Suppressor macrophage treated with lipopolysaccharide for 4 hours (primary cell): ENCODE results near the gene SULT1C3.

ENCODE experiments used
- DNase-seq: peaks from one replicate; pipeline ENCODE4 v3.0.0-alpha.2; 2020

SULT1C3 gene

DNA sequence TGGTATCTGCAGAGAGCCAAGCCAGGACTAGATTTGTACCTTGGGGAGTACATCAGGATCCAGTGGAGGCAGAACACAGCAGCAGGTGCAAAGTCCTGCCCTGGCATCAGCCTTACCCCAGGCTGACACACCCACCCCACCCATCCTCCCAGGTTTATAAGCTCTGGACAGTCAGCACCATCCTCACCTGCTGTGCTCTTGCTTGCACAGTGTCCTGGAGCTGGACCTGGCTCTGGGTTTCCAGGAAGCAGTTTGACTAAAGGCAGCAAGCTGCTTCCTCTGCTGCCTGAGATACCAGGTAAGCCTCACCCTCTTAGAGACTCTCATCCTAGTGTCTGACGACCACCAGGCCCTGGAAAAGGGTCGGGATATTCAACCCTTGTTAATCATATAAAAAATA lies at the start of gene SULT1C3:
Gene SULT1C3 (plus strand): TSS at position 183 of the 400 bp plus-strand sequence. CDS start 7,227 bp downstream, outside the sequence.
- DNase-seq, result no peak

DNA sequence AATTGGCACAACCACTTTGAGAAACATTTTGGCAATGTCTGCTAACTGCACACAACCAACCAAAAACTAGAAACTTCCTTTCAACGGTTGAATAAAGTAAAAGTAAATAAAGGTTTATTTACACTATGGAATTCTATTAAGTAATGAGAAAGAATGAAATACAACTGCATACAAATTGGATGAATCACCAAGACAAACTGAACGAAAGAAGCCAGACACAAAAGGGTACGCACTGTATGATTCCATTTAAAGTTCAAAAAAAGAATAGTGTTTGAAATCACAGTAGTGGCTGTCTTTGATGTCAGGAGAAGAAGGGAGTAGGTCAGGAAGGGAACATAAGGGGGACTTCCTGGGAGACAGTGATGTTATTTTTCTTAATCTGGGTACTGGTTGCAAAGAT lies 46.5 kb upstream of the SULT1C3 start:
- DNase-seq, result no peak

DNA sequence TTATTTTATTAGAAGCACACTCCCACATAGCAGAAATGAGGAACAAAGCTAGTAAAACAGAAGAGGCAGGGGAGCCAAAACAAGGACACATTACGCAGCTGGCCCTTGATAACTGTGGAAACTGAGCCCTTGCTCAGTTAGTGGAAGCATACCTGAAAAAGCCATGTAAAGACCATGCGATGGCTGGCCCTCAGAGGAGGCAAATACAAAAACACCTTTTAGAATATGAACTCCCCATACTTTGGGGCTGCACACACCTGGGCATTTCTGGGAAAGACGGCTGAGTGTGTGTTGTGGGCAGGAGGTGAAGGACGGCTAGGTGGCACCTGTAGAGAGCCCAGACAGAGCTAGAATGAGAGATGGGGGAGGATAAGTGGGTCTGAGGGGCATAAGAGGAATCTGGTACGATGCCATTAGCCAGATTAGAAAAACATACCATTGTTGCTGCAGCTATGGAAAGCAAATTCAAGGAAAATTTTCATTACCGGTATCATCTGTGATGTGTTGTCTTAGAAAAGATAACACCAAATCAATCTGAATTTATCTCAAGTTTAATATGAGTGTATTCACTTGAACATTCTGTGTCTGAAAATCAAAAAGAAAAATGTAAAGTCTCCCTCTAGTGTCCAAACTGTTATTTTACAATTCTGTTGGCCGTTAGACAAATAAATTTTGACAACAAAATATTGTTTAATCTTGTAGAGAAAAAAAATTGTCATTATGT lies 45.2 kb upstream of the SULT1C3 start:
- DNase-seq, result no peak

DNA sequence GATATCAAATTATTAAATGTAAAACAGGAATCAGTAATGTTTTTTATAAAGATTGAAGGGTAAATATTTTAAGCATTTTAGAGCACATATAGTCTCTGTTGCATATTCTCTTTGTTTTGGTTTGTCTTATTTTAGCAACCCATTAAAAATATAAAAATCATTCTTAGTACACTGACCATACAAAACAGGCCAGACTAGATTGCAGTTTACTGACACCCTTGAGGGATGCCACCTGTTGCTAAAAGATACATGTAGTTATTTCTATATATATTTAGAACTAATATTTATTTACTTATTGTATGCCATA lies 44.7 kb upstream of the SULT1C3 start:
- no peak for DNase-seq

DNA sequence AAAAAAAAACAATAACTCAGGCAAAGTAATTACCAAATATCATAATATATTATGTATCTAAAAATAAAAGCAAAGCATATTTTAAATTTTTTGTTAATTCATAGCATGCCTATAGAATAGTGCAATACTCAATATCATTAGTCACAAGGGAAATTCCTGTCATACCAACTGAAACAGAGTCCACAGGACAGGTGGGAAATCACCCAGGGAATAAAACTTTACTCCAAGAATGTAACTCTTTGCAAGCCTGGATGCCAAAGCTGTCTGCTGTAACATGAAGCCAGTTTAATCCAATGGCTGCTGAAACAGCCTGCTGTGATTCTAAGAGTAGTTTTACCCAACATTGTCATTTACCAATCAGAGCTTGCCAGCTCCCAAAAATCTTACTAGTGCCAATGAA lies 40.0 kb upstream of the SULT1C3 start:
- no peak for DNase-seq

DNA sequence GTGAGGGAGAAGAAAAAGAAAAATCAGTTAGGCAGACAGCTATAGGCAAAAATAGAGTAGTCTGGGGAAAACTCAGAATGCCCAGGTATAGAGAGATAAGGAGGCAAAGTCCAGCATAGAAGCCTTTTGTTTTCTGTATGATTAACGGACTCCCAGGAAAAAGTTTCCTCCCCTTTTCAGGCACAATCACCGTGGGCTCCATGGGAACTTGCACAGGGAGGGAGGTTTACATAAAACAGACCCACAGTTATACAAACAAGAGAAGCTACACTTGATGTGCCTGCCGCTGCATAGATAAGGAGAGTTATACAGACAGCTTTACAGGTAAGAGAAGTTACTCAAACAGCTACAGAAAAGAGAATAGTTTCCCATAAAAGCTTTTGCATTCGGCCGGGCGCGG lies 39.2 kb upstream of the SULT1C3 start:
- no peak for DNase-seq

DNA sequence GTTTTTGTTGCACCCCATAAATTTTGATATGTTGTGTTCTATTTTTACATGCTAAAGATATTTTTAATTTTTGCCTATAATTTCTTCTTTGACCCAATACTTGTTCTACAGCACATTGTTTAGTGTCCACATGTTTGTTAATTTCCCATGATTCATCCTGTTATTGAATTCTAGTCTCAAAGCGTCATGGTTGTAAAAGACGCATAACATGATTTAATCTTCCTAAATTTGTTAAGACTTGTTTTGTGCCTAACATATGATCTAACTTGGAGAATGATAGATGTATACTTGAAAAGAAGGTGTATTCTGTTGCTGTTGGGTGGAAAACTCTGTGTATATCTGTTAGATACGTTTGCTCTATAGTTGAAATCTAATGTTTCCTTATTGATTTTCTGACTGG lies 27.1 kb upstream of the SULT1C3 start:
- no peak for DNase-seq

DNA sequence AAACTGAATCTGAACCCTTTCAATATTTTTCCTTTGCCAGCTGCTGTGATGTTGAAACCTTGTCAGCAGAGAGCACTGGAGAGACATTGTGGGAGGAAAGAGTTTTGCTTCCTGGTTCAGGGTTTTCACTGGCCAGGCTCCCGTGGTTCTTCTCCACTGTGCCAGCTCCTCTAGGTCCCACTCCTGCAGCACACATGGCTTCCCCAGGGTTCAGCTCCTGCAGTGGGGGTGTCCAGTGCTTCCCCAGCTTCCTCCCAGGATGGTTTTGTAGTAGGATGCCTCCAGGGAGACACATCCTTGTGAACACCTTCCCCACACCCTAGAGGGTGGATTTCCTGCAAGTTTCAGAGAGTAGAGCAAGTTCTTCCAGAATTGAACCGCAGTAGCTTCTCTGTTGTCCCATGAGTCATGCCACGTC lies 24.0 kb upstream of the SULT1C3 start:
- DNase-seq, result peak; percentile 50

DNA sequence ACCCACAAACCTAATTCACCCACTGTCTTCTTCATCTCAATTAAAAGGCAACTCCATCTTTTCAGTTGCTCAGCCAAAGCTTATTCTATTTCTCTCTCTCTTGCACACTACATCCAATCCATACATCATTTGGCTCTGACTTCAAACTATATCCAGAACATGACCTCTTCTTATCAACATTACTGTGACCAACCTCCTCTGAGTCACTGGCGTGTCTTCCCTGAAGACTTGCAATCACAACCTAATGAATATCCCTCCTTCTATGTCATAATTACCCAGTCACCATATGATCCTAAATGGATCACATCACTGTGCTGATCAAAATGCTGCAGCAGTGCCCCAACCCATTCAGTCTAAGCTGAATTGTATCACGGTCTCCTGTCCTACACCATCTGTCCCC lies 22.6 kb upstream of the SULT1C3 start:
- peak; percentile 4 for DNase-seq

DNA sequence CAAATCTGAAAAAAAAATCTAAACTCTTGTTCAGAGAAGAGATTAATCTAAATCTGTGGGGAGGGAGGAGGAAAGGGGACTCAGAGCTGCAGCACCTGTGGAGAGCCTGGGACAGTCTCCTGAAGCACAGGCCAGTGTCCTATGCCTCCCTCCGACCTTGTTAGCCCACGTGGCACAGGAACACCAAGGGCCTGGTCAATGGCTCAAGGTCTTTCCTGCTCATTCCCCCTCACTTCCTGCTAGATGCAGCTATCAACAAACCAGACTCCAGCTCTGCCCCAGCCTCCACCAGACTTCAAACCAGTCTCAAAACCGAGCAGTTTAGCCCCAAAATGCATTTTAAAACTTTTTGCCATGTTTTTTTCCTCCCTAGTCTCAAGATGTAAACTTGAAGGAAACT lies 20.1 kb upstream of the SULT1C3 start:
- DNase-seq, result no peak

DNA sequence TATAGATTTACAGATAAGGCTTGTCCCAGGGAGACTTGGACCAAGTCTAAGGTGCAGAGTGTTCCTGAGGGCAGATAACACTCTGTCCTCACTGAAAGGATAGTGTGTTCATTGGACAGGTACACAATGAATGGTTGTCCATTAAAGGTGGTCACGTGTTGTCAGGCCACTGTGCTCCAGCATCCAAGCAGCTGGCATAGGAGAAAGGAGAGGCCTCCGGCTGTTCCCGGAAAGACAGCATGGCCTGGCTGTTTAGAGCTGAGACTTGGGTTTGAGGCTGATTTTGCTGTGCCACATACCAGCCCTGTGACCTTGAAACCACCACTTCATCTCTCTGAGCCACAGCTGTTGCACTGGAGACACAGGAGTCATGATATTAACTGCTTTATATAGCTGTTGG lies 19.6 kb upstream of the SULT1C3 start:
- DNase-seq, result no peak

DNA sequence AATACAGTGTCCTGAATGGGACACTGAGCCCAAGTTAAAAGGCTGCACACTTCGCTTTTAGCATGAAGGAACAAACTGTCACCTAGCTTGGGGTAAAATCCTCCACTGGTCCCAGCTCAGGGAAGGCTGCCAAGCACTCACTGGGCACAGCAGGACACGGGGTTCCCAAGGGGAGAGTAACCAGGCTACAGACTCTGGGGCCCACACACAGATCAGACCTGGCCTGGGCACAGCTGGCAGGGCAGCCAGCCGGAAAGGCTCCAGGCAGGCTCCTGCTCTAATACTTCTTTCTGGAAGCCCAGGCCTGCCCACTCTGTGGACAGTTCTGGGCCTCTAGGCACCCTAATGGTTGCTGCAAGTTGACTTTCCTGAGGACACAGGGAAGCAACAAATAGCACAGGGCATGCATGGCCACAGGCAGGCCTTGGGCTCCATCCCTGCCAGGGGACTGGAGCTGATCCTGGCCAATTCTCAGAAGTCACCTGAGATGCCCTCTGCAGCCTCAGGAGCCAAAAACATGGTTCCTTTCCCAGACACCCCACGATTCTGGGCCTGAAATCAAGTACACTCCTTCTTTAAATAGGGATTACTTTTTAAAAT lies 18.7 kb upstream of the SULT1C3 start:
- DNase-seq, result no peak

DNA sequence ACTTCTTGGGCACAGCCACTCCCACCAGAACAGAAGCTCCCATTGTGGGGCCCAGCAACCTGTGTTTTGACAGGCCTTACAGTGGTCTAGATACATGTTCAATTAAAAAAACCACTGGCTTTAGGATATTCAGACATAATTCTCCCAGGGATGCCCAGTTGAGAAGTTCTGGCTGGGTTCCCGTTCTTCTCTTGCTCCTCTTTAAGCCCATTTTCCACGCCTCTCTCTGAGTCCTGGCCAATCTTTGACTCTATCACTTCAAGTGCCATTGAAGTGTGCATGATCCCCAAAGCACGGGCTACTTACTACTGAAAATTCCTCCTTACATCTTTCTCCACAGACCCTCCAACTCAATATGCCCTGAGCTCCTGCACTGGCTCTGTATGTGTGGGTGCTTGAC lies 17.5 kb upstream of the SULT1C3 start:
- no peak for DNase-seq

DNA sequence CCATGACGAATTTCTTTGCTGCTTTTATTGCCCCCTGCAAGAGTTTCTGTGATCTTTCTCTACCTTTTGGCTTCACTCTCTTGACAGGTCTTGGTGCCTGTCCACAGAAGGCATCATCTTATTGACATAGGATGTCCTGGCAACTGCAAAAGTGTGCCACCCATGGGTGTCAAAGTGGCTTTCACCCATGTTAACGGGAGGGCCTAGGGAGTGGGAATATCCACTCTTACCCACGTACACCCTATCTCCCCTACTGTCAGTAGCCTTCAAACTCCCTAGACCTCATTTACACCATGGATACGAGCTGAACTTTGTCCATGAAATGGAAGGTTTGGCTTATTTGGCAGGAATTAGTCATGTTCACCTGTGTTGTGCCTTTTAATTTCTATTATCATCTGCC lies 16.2 kb upstream of the SULT1C3 start:
- no peak for DNase-seq

DNA sequence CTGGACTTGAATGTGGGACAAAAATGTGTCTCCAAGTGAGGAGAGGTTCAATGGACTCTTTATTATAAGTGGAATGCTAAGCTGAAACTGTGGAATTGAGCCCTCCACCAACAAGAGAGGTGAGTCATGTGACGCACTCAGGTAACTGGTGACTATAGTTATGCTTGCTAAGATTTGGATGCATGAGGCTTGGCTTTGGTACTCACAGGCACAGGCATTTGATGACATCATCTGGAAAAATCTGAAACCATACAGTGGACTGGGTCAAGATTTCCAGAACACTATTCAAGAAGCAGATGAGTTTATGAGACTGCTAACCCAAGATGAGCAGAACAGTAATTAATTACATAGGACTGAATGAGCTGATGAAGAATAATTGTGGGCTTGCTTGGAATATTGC lies 15.7 kb upstream of the SULT1C3 start:
- no peak for DNase-seq

DNA sequence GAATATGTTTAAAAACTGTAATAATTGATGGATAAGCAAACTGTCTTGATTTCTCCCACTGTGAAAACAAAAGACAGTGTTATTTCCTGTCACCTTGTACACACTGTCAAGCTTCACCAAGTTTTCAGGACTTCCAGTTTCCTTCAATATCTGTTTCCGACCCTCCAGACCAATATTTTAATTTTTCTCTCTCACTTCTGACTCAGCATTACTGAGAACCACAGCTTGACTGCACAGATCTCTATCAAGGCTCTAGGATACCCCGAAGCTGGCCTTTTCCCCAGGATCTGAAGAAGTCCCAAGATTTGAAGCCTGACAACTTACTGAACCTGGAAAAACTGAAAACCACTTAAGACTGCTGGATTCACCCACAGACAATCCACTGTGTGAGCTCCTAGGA lies 13.2 kb upstream of the SULT1C3 start:
- DNase-seq, result no peak

DNA sequence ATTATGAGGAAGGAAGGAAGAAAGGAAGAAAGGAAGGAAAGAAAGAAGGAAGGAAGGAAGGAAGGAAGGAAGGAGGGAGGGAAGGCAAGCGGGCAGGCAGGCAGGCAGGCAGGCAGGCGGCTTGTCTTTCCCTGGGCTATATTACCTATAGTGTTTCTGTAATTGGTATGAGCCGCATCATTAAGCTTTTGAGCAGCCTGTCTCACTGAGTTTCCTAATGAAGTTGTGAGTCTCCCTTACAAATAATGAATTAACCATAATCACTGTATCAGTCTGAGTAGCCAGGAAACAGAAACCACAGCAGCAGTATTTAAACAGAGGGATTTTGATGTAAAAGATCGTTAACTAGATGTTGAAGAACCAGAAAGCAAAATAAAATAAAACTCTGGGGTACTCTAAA lies 11.8 kb upstream of the SULT1C3 start:
- DNase-seq, result no peak

DNA sequence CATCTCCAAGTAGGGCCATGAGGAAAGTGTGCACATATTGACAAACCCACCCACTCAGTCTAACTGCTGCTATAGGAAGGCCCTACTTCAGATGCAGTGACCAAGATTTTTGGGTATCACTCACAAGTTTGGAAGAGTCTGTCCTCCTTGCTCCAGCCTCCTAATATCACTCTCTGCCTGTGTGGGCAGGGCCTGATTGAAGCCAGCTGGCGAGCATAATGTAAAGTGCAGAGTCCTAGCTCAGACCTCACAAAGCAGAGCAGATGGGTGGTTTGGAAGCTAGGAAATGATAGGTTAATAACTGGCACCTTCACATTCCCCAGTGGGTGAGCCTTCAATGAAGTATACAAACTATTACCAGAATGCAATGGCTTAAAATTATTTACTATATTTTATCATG lies 11.2 kb upstream of the SULT1C3 start:
- DNase-seq, result no peak

DNA sequence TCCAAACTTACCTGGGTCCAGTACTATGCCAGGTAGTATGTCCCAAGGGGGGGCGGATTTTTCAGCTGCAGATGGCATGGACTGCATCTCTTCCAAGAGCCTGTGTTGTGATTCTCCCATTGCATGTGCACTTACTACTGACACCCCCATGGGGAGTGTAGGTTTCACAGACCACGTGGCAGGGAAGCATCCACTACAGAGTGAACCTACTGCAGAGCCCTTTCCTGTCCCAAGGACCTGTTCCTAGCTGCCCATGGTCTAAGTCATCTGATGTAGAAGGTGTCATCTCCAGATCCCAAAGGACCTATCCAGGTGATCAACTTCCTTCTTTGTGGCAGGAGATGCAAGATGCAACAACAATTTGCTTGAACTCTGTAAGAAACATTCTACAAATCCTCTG lies 9.9 kb upstream of the SULT1C3 start:
- no peak for DNase-seq

DNA sequence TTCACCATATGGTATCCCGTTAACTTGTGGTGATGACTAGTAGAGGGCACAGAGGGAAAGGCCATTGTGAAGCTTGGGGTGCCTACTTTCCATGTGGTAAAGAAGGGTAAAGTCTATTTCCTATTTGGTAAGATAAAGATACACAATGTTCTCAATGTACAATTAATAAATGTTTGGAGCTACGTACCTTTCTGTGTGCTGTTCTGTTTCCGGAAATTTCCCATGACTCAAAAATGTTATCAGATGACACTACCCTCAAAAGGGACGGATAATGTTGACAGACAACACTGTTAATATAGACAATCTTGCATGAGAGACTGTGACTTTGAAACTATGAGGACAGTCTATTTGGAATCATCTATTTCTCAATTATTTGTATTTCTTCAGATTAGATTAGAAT lies 4.2 kb upstream of the SULT1C3 start:
- no peak for DNase-seq

DNA sequence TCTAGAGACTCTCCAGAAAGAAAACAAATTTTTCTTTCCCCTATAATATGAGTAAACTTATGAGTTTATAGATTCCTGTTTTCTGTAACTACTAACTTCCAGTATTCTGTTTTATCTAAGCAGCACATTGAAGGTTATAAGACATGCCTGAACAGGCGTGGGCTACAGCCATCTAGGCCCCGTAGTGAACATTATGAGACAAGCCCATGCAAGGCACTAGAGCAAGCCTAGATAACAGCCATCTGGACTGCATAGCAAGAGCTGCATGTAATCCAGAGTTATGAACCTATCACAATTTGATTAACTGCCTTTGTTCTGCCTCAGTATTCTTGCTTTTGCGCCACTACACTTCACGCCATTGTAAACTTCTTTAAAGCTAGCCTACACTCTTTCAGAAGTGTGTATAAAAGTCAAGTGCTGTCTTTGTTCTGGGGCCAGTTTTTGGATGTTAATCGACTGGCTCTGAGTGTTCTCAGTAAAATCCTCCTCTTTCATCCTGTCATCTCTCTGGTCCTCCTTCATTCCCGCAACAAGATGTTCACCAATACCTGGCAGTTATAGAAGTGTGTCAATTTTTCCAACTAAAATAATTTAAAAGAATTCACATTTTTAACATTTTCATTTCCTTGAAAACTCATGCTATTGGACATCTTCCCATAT lies 3.0 kb upstream of the SULT1C3 start:
- no peak for DNase-seq

DNA sequence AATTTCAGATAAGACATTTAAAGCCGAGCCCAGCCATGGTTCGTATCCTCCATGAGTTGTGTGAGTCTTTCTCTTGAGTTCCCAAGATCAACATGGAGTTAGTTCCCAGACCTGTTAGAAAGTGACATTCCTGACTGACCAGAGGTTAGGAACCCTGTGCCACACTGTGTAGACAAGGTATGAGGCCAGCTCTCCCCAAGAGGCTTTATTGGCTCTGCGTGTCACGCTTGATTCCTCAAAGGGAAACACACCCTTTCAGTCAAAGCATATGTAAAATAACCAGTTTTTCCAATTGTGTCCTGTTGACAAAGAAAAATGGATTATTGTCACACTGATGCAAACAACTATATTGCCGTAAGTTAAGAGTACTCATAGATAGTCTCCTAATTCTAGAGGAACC lies 1.2 kb downstream of the SULT1C3 start:
- DNase-seq, result no peak

DNA sequence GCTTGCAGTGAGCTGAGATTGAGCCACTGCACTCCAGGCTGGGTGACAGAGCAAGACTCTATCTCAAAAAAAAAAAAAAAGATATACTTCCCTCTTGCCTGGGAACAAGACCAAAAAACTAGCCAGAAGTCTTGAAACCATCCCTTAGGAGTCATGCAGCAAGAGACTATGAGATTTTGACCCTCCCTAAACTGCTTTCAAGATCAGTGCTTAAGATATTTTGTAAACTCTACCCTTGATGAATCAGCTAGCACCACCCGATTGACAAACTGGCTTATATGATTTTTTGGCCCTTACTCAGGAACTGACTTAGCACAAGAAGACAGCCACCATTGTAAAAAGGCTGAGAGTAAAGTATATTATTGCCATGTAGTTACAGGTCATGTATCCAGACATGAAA lies 3.8 kb downstream of the SULT1C3 start:
- peak; percentile 27 for DNase-seq

DNA sequence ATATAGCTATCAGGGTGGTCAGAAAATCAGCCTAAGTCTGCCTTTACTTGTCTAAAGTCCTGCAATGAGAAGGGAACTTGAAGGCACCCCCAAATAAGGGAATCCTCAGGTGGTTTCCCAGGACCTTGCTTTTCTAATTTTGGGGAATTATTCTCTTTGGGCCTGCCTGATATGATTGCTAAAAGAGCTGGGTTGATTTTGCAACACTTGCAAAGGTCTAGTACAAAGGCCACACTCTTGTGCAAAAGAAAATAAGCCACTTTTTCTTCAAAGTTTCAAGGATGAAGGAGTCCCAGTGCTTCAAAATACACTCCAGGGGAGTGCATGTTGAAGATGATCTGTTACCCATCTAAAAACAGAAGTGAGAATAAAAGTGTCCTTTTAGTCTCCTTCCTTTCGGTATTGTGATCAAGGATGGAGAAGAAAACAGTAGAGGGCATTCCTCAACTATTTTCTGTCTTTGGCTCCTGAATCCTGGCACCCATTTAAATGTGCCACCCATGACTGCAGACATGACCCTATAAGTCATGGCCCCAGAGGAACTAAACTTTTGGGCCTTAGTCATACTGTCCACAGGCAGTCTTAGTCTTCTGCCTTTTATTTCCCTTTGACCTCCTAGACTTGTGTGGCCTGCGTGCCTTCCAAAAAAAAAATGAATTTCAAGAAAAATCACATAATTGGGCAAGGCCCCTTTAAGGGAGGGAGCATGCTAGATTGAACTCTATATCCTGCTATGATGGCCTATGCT lies 5.1 kb downstream of the SULT1C3 start:
- DNase-seq, result peak; percentile 20
